Effector CD4-positive, alpha-beta T cell (primary cell): Measurements from ENCODE around the gene B3GNT7.
"Not testable (repeated sequence)": the region's sequence is repeated elsewhere in the genome, so short reads cannot be mapped to it uniquely, and the experiment has no call there.

Experiments
- DNase-seq: peaks from one replicate; pipeline ENCODE4 v3.0.0-alpha.2; 2020

Gene B3GNT7

GRCh38 chr2:231430437-231430836 lies 34.9 kb downstream of the B3GNT7 start:
- DNase-seq, result not testable (repeated sequence)

- DNase-seq, result no peak
Measured at GRCh38 chr2:231431606-231432005, 36.1 kb downstream of the B3GNT7 start.

DNA sequence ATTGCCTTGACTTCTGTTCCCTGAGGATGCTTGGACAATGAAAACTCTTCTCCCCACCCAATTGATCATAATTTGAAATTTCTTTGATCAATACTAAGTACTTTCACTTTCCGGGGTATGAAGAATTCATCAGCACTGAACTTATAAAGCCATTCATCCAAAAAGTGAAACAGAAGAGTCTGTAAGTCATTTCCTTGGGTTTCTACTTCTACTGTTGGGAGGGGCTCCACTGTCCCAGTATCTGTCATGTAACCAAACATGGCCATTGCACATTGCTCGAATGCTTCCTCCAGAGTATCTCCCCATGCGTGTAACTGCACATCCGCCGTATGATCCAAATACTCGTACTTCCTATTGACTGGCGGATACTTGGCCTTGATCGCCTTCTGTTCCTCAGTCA lies 38.5 kb downstream of the B3GNT7 start:
- DNase-seq, result no peak

DNA sequence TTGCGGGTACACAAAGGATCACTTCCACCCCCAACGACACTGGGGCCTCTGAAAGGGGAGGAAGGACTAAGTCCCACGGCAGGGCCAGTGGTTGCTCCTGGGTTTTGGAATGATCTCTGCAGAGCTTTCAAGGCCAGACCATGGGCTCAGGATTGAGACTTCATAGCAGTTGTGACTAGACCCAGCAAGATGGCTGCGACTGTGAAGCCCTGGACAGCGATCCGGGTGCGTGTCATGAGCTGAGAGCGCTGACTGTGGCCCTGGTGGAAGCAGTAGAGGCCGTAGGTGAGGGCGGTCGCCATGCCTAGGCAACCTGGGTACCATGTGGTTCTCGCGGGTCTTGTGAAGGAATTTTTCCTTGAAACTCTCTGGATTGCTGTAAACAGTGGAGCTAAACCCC lies 41.4 kb downstream of the B3GNT7 start:
- DNase-seq, result no peak

- no peak for DNase-seq
Measured at GRCh38 chr2:231449503-231450054, 54.1 kb downstream of the B3GNT7 start.

GRCh38 chr2:231450548-231450989 lies 55.1 kb downstream of the B3GNT7 start:
- DNase-seq, result no peak
